ENCODE results near the gene TRIM71.
"Not testable (repeated sequence)": the region's sequence is repeated elsewhere in the genome, so short reads cannot be mapped to it uniquely, and the experiment has no call there.

The TRIM71 gene

DNA sequence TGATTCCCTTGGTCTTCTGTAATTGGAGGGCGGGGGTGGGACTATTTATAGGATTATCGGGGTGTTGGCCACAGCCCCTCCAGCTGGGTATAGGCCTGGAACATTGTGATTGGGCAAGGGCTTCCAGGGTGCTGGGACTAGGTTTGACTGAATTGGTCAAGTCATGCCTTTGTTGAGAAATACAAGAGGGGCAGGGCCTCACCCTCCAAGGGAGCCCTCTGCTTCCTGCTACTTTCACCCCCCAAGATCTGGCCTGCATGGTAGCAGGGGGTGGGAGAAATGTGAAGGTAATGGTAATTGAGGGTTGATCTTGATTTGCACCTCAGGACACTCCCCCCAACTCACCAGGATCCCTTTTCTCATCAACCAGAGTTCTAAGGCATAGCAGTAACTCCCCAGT is 25.2 kb downstream of the TRIM71 start:
- DNase-seq (ENCODE audit: low read depth in 2 of 2): no peak

DNA sequence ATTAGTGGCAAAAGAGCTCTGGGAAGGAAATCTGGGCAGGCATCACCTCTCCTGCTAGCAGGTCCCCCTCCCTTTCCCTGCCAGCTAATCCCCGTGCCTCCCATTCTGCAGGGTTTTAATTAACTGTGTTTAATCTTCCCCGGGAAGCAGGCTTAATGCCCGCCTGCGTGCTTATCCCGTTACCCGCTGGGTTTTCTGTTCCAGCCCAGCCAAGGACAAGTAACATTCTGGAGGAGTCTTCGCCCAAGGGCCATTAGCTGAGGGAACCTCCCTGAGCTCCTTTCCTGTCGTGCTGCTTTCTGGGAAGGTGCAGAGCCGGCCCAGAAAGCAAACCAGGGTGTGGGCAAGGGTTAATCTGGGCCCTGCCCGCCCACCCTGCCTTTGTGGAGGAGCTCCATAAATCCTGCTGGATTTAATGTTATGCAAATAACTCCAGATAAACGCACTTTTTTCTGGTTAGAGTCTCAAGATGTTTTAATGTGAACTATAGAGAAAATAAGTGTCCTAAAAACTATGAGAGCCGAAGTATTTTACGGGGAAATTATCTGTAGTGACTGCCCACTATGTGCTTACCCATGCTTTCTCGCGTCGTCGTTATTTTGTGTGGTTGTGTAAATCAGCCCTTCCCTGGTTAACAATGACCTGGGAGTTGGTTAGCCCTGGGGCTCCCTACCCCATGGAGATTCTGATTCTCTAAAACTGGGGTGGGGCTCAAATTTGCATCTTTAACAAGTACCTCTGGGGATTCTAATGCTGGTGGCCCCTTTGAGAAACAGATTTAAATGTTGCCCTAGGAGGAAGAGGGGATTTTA is 25.9 kb downstream of the TRIM71 start:
- no peak for DNase-seq (ENCODE audit: low read depth in 2 of 2)

DNA sequence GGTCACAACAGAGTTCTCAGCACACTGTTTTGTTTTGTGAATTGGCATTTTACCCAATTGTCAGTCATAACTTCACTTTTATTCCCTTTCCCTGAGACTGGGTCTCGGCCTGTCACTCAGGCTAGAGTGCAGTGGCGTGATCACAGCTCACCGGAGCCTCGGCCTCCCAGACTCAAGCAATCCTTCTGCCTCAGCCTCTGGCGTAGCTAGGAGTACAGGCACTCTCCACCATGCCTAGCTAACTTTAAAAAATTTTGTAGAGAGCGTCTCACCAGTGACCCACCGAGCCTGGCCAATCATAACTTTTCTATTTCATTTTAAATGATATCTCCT is 26.5 kb downstream of the TRIM71 start:
- DNase-seq (ENCODE audit: low read depth in 2 of 2): no peak

DNA sequence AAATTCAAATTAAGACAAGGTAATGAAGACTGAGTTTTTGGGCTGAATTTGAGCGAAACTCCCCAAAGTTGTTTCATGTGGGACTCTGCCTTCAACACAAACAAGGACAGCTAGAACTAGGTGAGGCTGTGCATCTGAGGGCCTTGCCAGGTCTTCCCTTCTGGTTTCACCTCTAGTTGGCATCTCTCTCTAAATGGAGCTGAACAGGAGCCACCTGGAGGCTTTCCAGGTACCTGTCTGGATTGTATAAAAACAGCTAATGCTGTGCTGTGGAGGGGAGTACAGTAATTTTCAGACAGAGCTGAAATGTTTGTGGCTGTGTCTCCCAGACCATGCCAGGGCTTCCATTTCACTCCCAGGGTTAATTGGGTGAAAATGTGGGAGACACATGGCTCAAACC is 27.1 kb downstream of the TRIM71 start:
- no peak for DNase-seq (ENCODE audit: low read depth in 2 of 2)

DNA sequence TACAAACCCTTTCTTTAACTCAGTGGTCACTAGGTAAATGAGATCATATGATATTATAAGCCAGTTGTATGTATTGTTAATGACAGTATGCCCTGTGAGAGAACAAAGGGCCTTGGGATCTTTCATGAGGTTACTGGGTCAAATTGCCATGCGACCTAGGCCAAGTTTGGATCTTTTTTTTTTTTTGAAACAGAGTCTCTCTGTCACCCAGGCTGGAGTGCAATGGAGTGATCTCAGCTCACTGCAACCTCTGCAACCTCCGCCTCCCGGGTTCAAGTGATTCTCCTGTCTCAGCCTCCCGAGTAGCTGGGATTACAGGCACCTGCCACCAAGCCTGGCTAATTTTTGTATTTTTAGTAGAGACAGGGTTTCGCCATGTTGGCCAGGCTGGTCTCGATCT is 27.7 kb downstream of the TRIM71 start:
- DNase-seq (ENCODE audit: low read depth in 2 of 2): not testable (repeated sequence)

DNA sequence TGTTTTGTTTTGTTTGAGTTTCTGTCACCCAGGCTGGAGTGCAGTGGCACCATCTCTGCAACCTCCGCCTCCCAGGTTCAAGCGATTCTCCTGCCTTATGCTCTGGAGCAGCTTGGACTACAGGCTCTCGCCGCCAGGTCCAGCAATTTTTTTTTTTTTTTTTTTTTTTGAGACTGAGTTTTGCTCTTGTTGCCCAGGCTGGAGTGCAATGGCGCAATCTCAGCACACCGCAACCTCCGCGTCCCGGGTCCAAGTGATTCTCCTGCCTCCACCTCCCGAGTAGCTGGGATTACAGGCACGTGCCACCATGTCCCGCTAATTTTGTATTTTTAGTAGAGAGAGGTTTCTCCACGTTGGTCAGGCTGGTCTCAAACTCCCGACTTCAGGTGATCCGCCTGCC is 29.2 kb downstream of the TRIM71 start:
- not testable (repeated sequence) for DNase-seq (ENCODE audit: low read depth in 2 of 2)

DNA sequence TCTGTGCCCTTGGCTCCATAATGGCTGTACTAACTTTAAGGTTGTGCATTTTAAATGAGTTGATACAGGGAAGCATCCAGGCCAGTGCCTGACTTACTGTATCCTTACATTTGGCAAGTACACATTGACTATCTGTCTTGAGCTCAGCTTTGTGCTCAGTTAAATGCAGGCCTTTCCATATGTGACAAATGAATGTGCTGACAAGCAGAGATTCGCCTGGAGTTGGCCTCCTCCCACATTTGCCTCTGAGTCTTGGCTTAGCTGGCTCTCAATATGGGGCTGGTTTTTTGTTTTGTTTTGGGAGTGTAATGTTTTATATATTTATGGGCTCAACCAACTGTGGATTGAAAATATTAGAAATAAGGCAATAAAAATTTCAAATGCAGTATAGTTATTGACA is 29.7 kb downstream of the TRIM71 start:
- no peak for DNase-seq (ENCODE audit: low read depth in 2 of 2)

DNA sequence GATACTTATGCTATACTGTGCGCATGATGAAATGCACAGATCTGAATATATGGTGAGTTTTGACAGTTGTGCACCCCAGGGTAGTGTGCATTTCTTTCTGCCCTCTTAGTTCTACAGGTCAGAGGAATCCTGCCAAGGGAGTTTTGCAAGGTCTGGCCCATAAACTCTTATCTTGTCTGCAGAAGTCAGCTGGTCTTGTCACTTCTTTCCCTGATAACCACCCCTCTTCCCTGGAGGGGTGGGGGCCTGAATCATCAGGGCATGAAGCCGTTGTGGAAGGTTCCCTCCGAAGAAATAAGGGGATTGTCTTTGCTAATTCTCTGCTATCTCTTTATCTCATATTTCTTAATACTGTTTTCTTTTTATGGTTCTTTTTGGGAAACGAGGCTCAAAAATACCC is 30.4 kb downstream of the TRIM71 start:
- no peak for DNase-seq (ENCODE audit: low read depth in 2 of 2)

DNA sequence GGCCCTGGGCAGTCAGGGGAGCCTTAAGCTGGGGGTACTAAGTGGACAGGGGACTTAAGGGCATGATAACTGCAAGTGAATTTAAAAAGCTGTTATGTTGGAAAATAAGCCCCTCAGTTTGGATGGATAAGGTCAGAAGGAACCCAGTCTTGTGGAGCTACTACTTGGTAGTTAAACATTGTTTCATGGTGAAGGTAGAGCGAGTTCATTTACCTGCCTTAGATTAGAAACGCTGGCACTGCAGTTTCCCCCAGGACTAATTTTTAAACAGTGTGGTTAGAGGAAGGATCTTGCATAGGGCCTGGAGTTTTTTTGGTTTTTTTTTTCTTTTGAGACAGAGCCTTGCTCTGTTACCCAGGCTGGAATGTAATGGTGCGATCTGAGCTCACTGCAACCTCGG is 31.2 kb downstream of the TRIM71 start:
- DNase-seq (ENCODE audit: low read depth in 2 of 2): no peak

DNA sequence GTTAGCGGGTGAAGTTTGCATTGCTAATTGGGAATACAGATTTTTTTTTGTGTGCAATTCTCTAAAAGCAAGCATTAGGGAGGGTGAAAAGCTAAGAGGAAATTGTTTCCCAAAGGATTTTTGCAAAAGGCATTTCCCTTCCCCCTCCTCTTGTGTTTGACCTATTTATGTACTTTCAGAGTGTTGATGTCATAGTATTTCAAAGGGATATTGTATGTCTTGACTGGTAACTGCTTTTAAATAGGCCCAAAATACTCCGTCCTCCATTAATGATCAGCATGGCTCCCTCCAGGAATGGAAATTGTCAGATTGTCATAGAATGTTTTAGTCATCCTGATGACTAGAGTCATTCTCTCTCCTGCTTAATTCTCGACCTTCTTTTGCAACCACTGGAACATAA is 32.4 kb downstream of the TRIM71 start:
- no peak for DNase-seq (ENCODE audit: low read depth in 2 of 2)

DNA sequence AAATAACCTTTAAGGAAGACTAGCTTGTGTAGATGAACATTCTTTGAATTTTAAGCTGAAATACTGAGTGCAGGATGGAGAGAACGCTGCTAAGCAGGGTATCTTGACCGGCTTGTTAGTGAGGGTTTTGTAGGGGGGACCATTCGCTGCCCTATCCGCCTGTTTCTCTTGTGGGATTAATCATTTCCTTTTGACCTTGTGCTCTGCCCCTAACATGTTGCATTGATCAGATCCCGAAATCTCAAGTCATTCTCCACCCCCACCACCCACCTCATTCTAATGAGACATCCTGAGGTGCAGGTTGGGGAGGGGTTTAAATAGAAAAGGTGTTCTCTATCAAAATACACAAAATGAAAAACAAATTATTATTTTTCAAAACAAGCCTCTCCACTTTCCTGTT is 32.8 kb downstream of the TRIM71 start:
- DNase-seq (ENCODE audit: low read depth in 2 of 2): no peak

DNA sequence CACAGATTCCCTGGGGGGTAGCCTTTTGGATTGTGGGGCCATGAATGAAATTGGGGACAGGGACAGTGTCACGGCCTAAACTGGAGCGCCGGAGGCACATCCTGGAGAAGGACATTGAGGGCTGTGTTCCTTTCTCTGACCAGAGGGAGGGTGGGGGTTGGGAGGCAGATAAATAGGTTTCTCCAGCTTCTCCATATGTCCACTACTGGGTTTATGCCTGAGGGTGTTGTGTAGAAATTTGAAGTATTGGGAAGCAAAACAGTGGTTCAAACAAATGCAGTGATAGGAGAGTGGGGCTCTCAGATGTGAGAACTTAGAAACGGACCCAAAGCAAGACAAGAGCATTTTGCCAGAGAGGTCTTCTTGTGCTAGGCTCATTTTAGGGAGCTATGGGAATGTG is 34.3 kb downstream of the TRIM71 start:
- no peak for DNase-seq (ENCODE audit: low read depth in 2 of 2)

DNA sequence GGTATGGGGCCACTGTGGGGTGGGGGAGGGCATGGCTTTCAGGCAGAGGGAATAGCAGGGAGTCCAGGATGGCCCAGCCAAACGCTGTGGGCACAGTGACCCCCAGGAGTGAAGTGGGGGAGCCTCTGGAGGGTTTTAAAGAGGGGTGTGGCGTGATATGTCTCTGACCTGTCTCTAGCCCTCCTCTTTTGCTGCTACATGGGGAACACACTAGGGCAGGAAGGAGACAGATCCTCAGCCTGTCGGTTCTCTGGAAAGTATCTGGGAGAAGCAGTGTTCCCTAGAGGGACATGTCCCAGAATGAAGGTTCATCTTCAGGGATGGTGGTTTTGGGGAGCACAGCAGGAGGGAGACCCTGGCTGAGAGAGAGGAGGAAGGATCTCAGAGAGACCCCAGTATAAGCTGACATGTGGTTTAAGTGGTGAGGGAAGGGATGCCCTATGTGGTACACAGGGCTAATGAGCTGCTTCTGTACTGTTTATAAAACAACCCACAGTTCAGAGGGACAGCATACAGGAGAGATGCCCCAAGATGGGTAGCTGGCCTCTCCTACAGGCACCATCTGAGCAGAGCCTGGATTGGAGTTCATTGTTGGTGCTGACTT is 37.7 kb downstream of the TRIM71 start:
- no peak for DNase-seq (ENCODE audit: low read depth in 2 of 2)

DNA sequence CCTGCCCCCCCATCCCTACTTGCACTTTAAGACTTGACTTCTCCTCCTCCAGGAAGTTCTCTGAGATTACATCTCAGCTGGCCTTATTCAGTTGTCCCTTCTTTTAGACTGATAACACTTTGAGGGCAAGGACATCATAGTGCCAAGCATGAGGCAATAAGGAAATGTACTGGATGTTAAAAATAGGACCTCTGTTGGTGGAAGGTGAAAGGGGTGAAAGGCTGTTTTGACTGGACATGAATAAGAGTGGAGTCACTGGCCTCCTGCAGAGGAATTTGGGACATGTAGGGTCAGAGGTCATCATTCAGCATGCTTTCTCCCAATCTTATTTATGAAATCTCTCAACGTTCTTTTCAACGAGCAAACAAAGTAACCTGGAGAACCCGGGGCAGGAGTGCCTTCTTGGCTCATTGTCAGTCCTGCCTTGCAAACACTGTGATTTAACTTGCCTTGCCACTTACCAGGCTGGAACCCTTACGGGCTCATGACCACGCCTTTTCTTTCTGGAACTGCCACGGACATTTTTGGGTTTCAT is 38.6 kb downstream of the TRIM71 start:
- no peak for DNase-seq (ENCODE audit: low read depth in 2 of 2)

DNA sequence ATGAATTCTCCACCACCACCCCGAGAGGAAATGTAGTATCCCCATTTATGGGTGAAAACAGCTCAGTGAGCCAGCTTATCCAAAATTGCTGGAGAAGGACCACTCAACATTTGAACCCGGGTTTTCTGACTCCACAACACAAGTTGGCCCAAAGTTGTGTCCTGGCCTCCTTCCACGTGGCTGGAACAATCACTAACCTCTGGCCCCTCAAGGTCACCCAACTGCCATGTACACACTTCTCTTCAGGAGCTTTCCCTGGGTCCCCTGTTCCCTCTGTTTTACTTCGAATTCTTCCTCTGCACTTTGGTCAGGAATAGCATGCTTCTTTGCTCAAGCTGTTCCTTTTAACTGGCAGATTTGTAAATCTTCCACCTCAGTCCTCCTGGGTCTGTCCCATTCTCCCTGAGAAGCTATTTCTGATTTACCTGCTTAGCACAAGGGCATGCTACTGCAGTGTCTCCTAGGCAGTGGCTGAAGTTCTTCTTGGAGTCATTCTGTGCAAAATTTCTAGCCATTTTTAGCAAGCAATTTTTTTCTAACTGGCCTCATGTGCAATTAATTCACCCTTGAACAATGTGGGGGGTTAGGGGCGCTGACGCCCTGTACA is 39.2 kb downstream of the TRIM71 start:
- no peak for DNase-seq (ENCODE audit: low read depth in 2 of 2)

DNA sequence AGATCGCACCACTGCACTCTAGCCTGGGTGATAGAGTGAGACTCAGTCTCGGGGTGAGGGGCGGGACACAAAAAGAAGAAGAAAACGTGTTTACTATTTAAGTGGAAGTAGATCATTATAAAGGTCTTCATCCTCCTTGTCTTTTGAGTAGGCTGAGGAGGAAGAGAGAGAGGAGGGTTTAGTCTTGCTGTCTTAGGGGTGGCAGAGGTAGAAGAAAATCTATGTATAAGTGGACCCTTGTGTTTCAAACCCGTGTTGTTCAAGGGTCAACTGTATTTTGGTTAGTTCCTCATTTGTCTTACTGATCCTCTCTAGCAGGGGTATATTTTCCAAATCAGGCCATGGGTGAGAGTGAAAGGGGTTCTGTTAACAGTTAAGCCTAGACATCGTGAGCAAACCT is 40.1 kb downstream of the TRIM71 start:
- DNase-seq (ENCODE audit: low read depth in 2 of 2): no peak

DNA sequence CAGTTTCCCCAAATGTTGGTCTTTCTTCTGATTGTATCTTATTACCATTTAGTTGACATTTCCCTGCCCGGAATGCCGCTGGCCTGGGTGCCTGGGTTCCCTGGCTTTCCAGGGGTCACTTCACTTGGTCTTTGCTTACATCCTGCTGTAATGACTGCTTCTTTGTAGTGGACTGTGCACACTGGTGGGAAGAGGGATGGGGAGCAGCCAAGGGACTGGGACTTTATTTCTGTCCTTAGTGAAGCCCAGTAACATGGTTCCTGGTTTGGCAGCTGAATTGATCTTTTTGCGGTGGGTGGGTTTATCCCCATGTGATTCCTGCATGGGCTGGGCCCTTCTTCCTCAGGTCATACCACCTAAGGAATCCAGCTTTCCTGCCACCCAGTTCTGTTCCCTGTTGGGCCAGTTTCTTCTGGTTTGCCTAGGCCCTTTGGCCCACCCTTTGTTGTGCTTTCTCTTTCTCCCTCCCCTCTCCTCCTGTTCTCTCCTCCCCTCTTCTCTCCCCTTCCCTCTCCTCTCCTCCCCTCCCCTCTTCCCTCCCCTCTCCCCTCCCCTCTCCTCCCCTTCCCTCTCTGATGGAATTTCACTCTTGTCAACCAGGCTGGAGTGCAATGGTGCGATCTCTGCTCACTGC is 41.9 kb downstream of the TRIM71 start:
- DNase-seq (ENCODE audit: low read depth in 2 of 2): no peak

DNA sequence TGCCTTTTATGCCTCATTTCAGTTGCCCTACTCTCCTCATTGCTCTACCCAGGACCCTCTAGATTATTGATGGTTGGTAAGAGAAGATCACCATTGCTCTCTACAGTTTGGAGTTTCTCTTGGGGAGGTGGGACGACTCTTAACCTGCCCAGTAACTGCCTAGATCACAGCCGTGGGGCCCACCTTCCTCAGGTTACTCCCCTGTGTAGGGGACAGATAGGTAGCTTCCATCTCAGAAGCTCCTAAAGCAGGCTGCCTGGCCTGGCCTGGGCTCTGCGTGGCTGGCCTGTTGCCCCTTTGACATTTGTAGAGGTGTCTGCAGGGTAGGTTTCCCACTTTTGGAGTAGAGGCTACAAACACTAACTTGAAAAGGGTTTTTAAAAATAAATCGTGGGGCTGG is 42.7 kb downstream of the TRIM71 start:
- DNase-seq (ENCODE audit: low read depth in 2 of 2): no peak

DNA sequence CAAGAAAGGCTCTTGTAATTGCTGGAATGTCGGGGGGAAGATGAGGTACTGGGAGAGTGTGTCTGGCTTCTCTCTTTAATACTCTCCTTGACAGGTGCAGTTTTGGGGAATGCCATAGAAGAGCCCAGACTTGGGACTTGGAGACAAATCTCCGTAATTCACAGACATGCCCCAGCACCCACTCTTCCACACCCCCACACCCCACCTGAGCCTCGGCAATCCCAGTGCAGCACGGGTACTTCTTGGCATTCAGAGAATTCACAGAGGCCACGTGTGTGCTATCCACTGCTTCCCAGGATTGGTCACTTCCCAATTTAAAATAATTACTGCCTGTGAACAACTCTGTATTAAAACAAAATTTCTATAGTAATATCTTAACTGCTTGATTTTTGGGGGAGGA is 43.9 kb downstream of the TRIM71 start:
- DNase-seq (ENCODE audit: low read depth in 2 of 2): no peak

DNA sequence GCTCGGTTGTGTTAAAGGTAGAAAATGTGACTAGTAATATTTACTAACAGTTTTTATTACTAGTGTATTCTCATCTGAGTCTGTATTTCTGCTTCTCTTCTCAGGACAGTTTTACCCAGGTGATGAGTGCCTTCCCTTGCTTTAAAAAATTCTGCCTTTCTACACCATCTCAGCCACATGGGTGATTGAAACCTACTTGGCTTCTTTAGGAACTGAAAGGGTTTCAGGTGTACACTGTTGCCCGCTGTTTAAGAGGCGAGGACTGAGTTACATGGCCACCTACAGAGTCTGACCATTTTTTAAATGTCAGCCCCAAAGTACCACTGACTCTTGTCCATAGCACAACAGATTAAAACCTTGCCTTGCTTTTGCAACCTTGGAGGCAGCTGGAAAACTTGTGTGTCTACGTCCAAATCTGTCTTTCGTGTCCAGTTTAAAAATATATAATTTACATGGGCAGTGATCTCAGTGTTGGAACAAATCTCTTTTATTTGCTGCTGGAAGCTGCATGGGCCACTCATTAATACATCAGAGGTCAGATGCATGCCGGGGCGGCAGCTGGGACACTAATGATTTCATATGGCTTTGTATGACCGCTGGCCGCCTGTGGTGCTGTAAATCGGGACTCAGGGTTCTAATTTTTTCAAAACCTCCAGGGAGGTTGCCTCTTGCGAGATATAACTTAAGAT is 44.6 kb downstream of the TRIM71 start:
- no peak for DNase-seq (ENCODE audit: low read depth in 2 of 2)

DNA sequence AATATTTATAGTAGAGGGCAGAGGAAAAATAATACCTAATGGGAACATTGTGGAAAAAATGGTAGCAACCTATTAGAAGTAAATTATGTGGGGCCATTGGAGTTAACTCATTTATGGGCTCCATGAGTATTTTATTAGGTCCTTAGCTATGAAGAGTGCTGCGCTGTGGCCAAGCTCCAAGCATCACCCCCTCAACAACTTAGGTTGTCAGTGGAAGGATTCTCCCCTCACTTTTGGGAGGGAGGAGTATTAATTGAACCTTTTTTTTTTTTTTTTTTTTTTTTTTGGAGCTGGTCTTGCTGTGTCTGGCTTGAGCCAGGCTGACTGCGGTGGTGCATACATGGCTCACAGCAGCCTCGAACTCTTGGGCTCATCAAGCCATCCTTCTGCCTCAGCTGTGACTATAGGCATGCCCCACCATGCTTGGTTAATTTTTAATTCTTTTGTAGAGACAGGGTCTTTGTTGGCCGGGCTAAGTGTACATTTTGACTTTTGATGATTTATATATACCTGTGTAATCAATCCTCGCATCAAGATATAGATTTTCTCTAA is 45.2 kb downstream of the TRIM71 start:
- no peak for DNase-seq (ENCODE audit: low read depth in 2 of 2)

DNA sequence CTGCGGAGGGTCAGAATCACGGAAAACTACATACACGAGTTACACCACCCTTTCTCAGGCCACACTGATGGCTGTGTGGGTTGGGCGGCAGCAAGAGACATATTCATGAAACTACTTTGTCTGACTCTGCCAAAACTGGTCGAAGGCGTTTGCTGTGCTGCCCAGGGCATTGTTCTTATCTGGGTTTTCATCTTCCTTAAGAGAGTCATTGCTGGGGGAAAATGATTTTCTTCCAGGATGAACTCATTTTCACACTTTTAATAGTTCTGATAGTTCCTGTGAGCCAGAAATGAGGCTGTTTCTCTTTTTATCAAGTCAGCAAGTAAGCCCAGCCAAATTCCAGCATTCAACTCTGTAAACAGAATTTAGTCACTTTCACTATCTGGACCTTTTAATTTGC is 47.6 kb downstream of the TRIM71 start:
- DNase-seq (ENCODE audit: low read depth in 2 of 2): no peak
